Measurements from ENCODE around the gene AKT2.

AKT2 gene

GRCh38 chr19:40309666-40310065, 24.5 kb upstream of the AKT2 start:
- no peaks in the 10 kb centered on the region for H3K36me3 ChIP-seq
- no peak overlapping the region for H3K4me3 ChIP-seq (ENCODE audit: low read depth in 1 of 2, low read length in 1 of 2)
- TF ChIP-seq CTCF (IDR thresholded peaks at IDR 0.05): no peak
- peaks cover 5 to 6% of the 10 kb centered on the region in 2 experiments for H3K4me1 ChIP-seq (ENCODE audit: control insufficient read depth in 1 of 2, insufficient read depth in 1 of 2, low read depth in 1 of 2, low read length in 1 of 2)
- H3K27ac ChIP-seq: no peak overlapping the region
- H3K27me3 ChIP-seq: no peaks in the 10 kb centered on the region
- H3K9me3 ChIP-seq: no peaks in the 10 kb centered on the region

- TF ChIP-seq CTCF (IDR thresholded peaks at IDR 0.05): peak; percentile 60
- H3K4me1 ChIP-seq (ENCODE audit: control insufficient read depth in 1 of 2, insufficient read depth in 1 of 2, low read depth in 1 of 2, low read length in 1 of 2): no peaks in the 10 kb centered on the region
- H3K27ac ChIP-seq: no peak overlapping the region
- H3K4me3 ChIP-seq (ENCODE audit: low read depth in 1 of 2, low read length in 1 of 2): no peak overlapping the region
- H3K36me3 ChIP-seq: no peaks in the 10 kb centered on the region
- no peaks in the 10 kb centered on the region for H3K27me3 ChIP-seq
- no peaks in the 10 kb centered on the region for H3K9me3 ChIP-seq
Measured at GRCh38 chr19:40305403-40305802, 20.3 kb upstream of the AKT2 start.

- TF ChIP-seq CTCF (IDR thresholded peaks at IDR 0.05): no peak
- Histone ChIP-seq H3K4me1 (ENCODE audit: control insufficient read depth in 1 of 2, insufficient read depth in 1 of 2, low read depth in 1 of 2, low read length in 1 of 2) (no peaks in the 10 kb centered on the region), H3K4me3 (ENCODE audit: low read depth in 1 of 2, low read length in 1 of 2) (no peak overlapping the region), H3K9me3 (no peaks in the 10 kb centered on the region), H3K27ac (no peak overlapping the region), H3K27me3 (no peaks in the 10 kb centered on the region), H3K36me3 (no peaks in the 10 kb centered on the region)
Measured at GRCh38 chr19:40304306-40304705, 19.2 kb upstream of the AKT2 start.

- Histone ChIP-seq H3K4me1 (ENCODE audit: control insufficient read depth in 1 of 2, insufficient read depth in 1 of 2, low read depth in 1 of 2, low read length in 1 of 2) (no peaks in the 10 kb centered on the region), H3K9me3 (no peaks in the 10 kb centered on the region), H3K4me3 (ENCODE audit: low read depth in 1 of 2, low read length in 1 of 2) (no peak overlapping the region), H3K36me3 (no peaks in the 10 kb centered on the region), H3K27ac (no peak overlapping the region), H3K27me3 (no peaks in the 10 kb centered on the region)
- no peak for TF ChIP-seq CTCF (IDR thresholded peaks at IDR 0.05)
Measured at GRCh38 chr19:40303765-40304164, 18.6 kb upstream of the AKT2 start.

GRCh38 chr19:40302224-40303011, 17.3 kb upstream of the AKT2 start:
- H3K4me1 ChIP-seq (ENCODE audit: control insufficient read depth in 1 of 2, insufficient read depth in 1 of 2, low read depth in 1 of 2, low read length in 1 of 2): no peaks in the 10 kb centered on the region
- H3K9me3 ChIP-seq: no peaks in the 10 kb centered on the region
- H3K4me3 ChIP-seq (ENCODE audit: low read depth in 1 of 2, low read length in 1 of 2): no peak overlapping the region
- H3K36me3 ChIP-seq: no peaks in the 10 kb centered on the region
- no peak for TF ChIP-seq CTCF (IDR thresholded peaks at IDR 0.05)
- no peak overlapping the region for H3K27ac ChIP-seq
- no peaks in the 10 kb centered on the region for H3K27me3 ChIP-seq

All from neutrophil (primary cell).